Measurements from ENCODE around the gene MTUS2.

MTUS2 gene

GRCh38 chr13:29438769-29439168 lies 618.6 kb downstream of the MTUS2 start:
- H3K36me3 ChIP-seq (ENCODE audit: insufficient read depth, low read length) = no peaks in the 10 kb centered on the region
- H2AFZ ChIP-seq (ENCODE audit: low read length, unreplicated experiment) = no peak overlapping the region
- no peak overlapping the region for H3K4me3 ChIP-seq (ENCODE audit: low read depth, low read length)
- H3K27me3 ChIP-seq (ENCODE audit: insufficient read depth, low read length) = peaks cover 10% of the 10 kb centered on the region
- peaks cover 29% of the 10 kb centered on the region for H3K4me1 ChIP-seq (ENCODE audit: control insufficient read depth, insufficient read depth, low read length, unreplicated experiment)
- H3K27ac ChIP-seq (ENCODE audit: low read depth, low read length) = no peak overlapping the region
- no peaks in the 10 kb centered on the region for H3K79me2 ChIP-seq (ENCODE audit: control insufficient read depth, insufficient read depth, low read length, unreplicated experiment)

- Histone ChIP-seq H2AFZ (ENCODE audit: low read length, unreplicated experiment) (no peak overlapping the region), H3K27ac (ENCODE audit: low read depth, low read length) (no peak overlapping the region), H3K79me2 (ENCODE audit: control insufficient read depth, insufficient read depth, low read length, unreplicated experiment) (no peaks in the 10 kb centered on the region), H3K27me3 (ENCODE audit: insufficient read depth, low read length) (peaks cover 16% of the 10 kb centered on the region), H3K36me3 (ENCODE audit: insufficient read depth, low read length) (no peaks in the 10 kb centered on the region), H3K4me3 (ENCODE audit: low read depth, low read length) (no peak overlapping the region), H3K4me1 (ENCODE audit: control insufficient read depth, insufficient read depth, low read length, unreplicated experiment) (peaks cover 24% of the 10 kb centered on the region)
Measured at GRCh38 chr13:29439601-29440388, 619.7 kb downstream of the MTUS2 start.

GRCh38 chr13:29441306-29441705 lies 621.2 kb downstream of the MTUS2 start:
- Histone ChIP-seq H3K4me1 (ENCODE audit: control insufficient read depth, insufficient read depth, low read length, unreplicated experiment) (peaks cover 9% of the 10 kb centered on the region), H3K27ac (ENCODE audit: low read depth, low read length) (no peak overlapping the region), H3K36me3 (ENCODE audit: insufficient read depth, low read length) (no peaks in the 10 kb centered on the region), H3K79me2 (ENCODE audit: control insufficient read depth, insufficient read depth, low read length, unreplicated experiment) (no peaks in the 10 kb centered on the region), H2AFZ (ENCODE audit: low read length, unreplicated experiment) (no peak overlapping the region), H3K4me3 (ENCODE audit: low read depth, low read length) (no peak overlapping the region), H3K27me3 (ENCODE audit: insufficient read depth, low read length) (peaks cover 26% of the 10 kb centered on the region)

GRCh38 chr13:29446016-29446415 lies 625.9 kb downstream of the MTUS2 start:
- Histone ChIP-seq H3K27ac (ENCODE audit: low read depth, low read length) (no peak overlapping the region), H2AFZ (ENCODE audit: low read length, unreplicated experiment) (no peak overlapping the region), H3K79me2 (ENCODE audit: control insufficient read depth, insufficient read depth, low read length, unreplicated experiment) (no peaks in the 10 kb centered on the region), H3K36me3 (ENCODE audit: insufficient read depth, low read length) (no peaks in the 10 kb centered on the region), H3K4me3 (ENCODE audit: low read depth, low read length) (no peak overlapping the region), H3K4me1 (ENCODE audit: control insufficient read depth, insufficient read depth, low read length, unreplicated experiment) (no peaks in the 10 kb centered on the region), H3K27me3 (ENCODE audit: insufficient read depth, low read length) (peaks cover 48% of the 10 kb centered on the region)

GRCh38 chr13:29448174-29448573 lies 628.0 kb downstream of the MTUS2 start:
- H3K36me3 ChIP-seq (ENCODE audit: insufficient read depth, low read length) = no peaks in the 10 kb centered on the region
- H3K79me2 ChIP-seq (ENCODE audit: control insufficient read depth, insufficient read depth, low read length, unreplicated experiment) = no peaks in the 10 kb centered on the region
- no peak overlapping the region for H3K4me3 ChIP-seq (ENCODE audit: low read depth, low read length)
- H3K27ac ChIP-seq (ENCODE audit: low read depth, low read length) = no peak overlapping the region
- no peak overlapping the region for H2AFZ ChIP-seq (ENCODE audit: low read length, unreplicated experiment)
- H3K27me3 ChIP-seq (ENCODE audit: insufficient read depth, low read length) = peaks cover 47% of the 10 kb centered on the region
- H3K4me1 ChIP-seq (ENCODE audit: control insufficient read depth, insufficient read depth, low read length, unreplicated experiment) = no peaks in the 10 kb centered on the region

GRCh38 chr13:29449726-29450125 lies 629.6 kb downstream of the MTUS2 start:
- Histone ChIP-seq H3K36me3 (ENCODE audit: insufficient read depth, low read length) (no peaks in the 10 kb centered on the region), H2AFZ (ENCODE audit: low read length, unreplicated experiment) (no peak overlapping the region), H3K4me3 (ENCODE audit: low read depth, low read length) (no peak overlapping the region), H3K79me2 (ENCODE audit: control insufficient read depth, insufficient read depth, low read length, unreplicated experiment) (no peaks in the 10 kb centered on the region), H3K27me3 (ENCODE audit: insufficient read depth, low read length) (peaks cover 41% of the 10 kb centered on the region), H3K27ac (ENCODE audit: low read depth, low read length) (no peak overlapping the region), H3K4me1 (ENCODE audit: control insufficient read depth, insufficient read depth, low read length, unreplicated experiment) (no peaks in the 10 kb centered on the region)

GRCh38 chr13:29451976-29452375 lies 631.8 kb downstream of the MTUS2 start:
- Histone ChIP-seq H3K4me3 (ENCODE audit: low read depth, low read length) (no peak overlapping the region), H3K36me3 (ENCODE audit: insufficient read depth, low read length) (no peaks in the 10 kb centered on the region), H3K27ac (ENCODE audit: low read depth, low read length) (no peak overlapping the region), H2AFZ (ENCODE audit: low read length, unreplicated experiment) (no peak overlapping the region), H3K27me3 (ENCODE audit: insufficient read depth, low read length) (peaks cover 24% of the 10 kb centered on the region), H3K79me2 (ENCODE audit: control insufficient read depth, insufficient read depth, low read length, unreplicated experiment) (no peaks in the 10 kb centered on the region), H3K4me1 (ENCODE audit: control insufficient read depth, insufficient read depth, low read length, unreplicated experiment) (peaks cover under 1% of the 10 kb centered on the region)

GRCh38 chr13:29452773-29453616 lies 632.9 kb downstream of the MTUS2 start:
- H3K4me3 ChIP-seq (ENCODE audit: low read depth, low read length) = no peak overlapping the region
- H3K36me3 ChIP-seq (ENCODE audit: insufficient read depth, low read length) = no peaks in the 10 kb centered on the region
- peaks cover 17% of the 10 kb centered on the region; the same call in 1 of the 2 replicates for H3K27me3 ChIP-seq (ENCODE audit: insufficient read depth, low read length)
- no peak overlapping the region for H3K27ac ChIP-seq (ENCODE audit: low read depth, low read length)
- H2AFZ ChIP-seq (ENCODE audit: low read length, unreplicated experiment) = no peak overlapping the region
- no peaks in the 10 kb centered on the region for H3K79me2 ChIP-seq (ENCODE audit: control insufficient read depth, insufficient read depth, low read length, unreplicated experiment)
- peaks cover 8% of the 10 kb centered on the region for H3K4me1 ChIP-seq (ENCODE audit: control insufficient read depth, insufficient read depth, low read length, unreplicated experiment)

- Histone ChIP-seq H3K4me1 (ENCODE audit: control insufficient read depth, insufficient read depth, low read length, unreplicated experiment) (peaks cover 8% of the 10 kb centered on the region), H3K4me3 (ENCODE audit: low read depth, low read length) (no peak overlapping the region), H3K36me3 (ENCODE audit: insufficient read depth, low read length) (no peaks in the 10 kb centered on the region), H2AFZ (ENCODE audit: low read length, unreplicated experiment) (no peak overlapping the region), H3K27ac (ENCODE audit: low read depth, low read length) (no peak overlapping the region), H3K27me3 (ENCODE audit: insufficient read depth, low read length) (peaks cover 13% of the 10 kb centered on the region; the same call in 1 of the 2 replicates), H3K79me2 (ENCODE audit: control insufficient read depth, insufficient read depth, low read length, unreplicated experiment) (no peaks in the 10 kb centered on the region)
Measured at GRCh38 chr13:29453617-29454011, 633.5 kb downstream of the MTUS2 start.

- no peaks in the 10 kb centered on the region for H3K36me3 ChIP-seq (ENCODE audit: insufficient read depth, low read length)
- H3K27me3 ChIP-seq (ENCODE audit: insufficient read depth, low read length) = peaks cover 8% of the 10 kb centered on the region; the same call in 1 of the 2 replicates
- H3K79me2 ChIP-seq (ENCODE audit: control insufficient read depth, insufficient read depth, low read length, unreplicated experiment) = no peaks in the 10 kb centered on the region
- no peak overlapping the region for H2AFZ ChIP-seq (ENCODE audit: low read length, unreplicated experiment)
- H3K4me3 ChIP-seq (ENCODE audit: low read depth, low read length) = no peak overlapping the region
- peaks cover 8% of the 10 kb centered on the region for H3K4me1 ChIP-seq (ENCODE audit: control insufficient read depth, insufficient read depth, low read length, unreplicated experiment)
- no peak overlapping the region for H3K27ac ChIP-seq (ENCODE audit: low read depth, low read length)
Measured at GRCh38 chr13:29454931-29455481, 634.9 kb downstream of the MTUS2 start.
